Activated naive CD4-positive, alpha-beta T cell treated with anti-CD3 and anti-CD28 coated beads for 36 hours (primary cell): Measurements from ENCODE around the gene UQCC2. TPM values are rescaled to one million over a fixed set of nuclear protein-coding genes. Genes with fewer than 3 reads are reported as not detected.

Experiments used
- CTCF ChIA-PET: fragments of 350-600 bp; sonication (Branson Sonifier 250); formaldehyde crosslinking; loops from one replicate; lab custom pipeline; 2021; ENCODE audit warnings: antibody characterized with exemption; lab: Charles Lee
- DNase-seq: peaks from one replicate; pipeline ENCODE4 v3.0.0-alpha.2; 2020
- H3K27ac Mint-ChIP-seq: one replicate; pipeline ENCODE4 v1.8.0; 2021; ENCODE audit warnings: mild to moderate bottlenecking, mixed read lengths
- H3K27me3 Mint-ChIP-seq: one replicate; pipeline ENCODE4 v1.8.0; 2021; ENCODE audit warnings: low read depth, mixed read lengths
- H3K36me3 Mint-ChIP-seq: one replicate; pipeline ENCODE4 v1.8.0; 2021; ENCODE audit warnings: low read depth, mixed read lengths
- H3K4me1 Mint-ChIP-seq: one replicate; pipeline ENCODE4 v1.8.0; 2021; ENCODE audit warnings: low read depth, mixed read lengths
- H3K4me3 Mint-ChIP-seq: one replicate; pipeline ENCODE4 v1.8.0; 2021; ENCODE audit warnings: mild to moderate bottlenecking, moderate library complexity, mixed read lengths
- H3K9me3 Mint-ChIP-seq: one replicate; pipeline ENCODE4 v1.8.0; 2021; ENCODE audit warnings: mixed read lengths
- intact Hi-C: fragments of 100-400 bp; cut with micrococcal nuclease; formaldehyde crosslinking; loops from one replicate; pipeline ENCODE4 v1.15.1; 2023
- total RNA-seq, 2 experiments: library from RNA; stranded (reverse); gene quantifications; one replicate each; pipeline ENCODE4 v1.2.3, GENCODE V29; 2021

UQCC2 gene
- total RNA-seq, 2 experiments from 2014 or later = 199 to 205 TPM

DNA sequence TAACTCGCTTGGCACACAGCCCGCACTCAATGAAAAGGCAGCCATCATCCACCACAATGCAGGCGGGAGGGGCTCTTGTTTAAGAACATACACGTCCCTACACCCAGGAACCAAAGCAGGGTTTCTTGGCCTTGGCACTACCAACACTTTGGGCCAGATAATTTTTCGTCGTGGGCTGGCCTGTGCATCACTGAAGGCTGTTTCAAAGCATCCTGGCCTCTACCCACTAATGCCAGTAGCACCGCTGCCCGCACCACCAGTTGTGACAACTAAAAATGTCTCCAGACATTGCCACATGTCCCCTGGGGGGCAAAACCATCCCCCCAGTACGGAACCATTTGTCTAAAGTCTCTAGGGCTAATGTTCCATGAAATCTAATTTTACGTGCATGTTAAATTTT, 13.0 kb downstream of the UQCC2 start:
- CTCF ChIA-PET = interaction anchor here (1.3 kb wide), 1 partner anchor 13 kb away, joined by 3 read pairs; the partner anchor contains the start of gene UQCC2
- no peak for DNase-seq
- peaks cover 35% of the 10 kb centered on the region for H3K36me3 Mint-ChIP-seq
- no peaks in the 10 kb centered on the region for H3K27me3 Mint-ChIP-seq
- H3K4me3 Mint-ChIP-seq = no peak overlapping the region
- H3K9me3 Mint-ChIP-seq = no peaks in the 10 kb centered on the region
- peaks cover 69% of the 10 kb centered on the region for H3K4me1 Mint-ChIP-seq
- intact Hi-C loops = no loop called here
- peak overlapping the region; percentile 8 for H3K27ac Mint-ChIP-seq

DNA sequence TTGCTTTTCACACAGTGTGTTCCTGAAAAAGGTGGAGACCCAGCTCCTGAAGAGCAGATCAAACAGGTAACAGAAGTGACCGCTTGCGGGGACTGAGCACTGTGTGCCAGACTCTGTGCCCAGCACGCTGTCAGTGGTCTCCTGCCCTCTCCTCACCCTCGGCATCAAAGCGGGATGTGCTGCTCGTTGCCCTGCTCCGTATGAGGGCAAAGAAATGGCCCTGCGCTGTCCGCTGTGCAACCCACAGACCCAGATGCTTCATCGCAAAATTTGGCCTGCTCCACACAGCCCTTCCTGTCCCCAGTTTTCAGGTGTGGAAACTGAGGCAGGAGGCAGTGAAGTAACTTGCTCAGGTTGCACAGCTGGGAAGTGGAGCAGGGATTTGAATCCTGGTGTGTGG, 13.7 kb downstream of the UQCC2 start:
- DNase-seq = no peak
- Mint-ChIP-seq H3K36me3 (peaks cover 37% of the 10 kb centered on the region), H3K4me1 (peaks cover 76% of the 10 kb centered on the region), H3K9me3 (no peaks in the 10 kb centered on the region), H3K27me3 (no peaks in the 10 kb centered on the region), H3K27ac (peak overlapping the region; percentile 86), H3K4me3 (no peak overlapping the region)
- intact Hi-C loops = no loop called here
- CTCF ChIA-PET = interaction anchor here (0.8 to 1.7 kb wide), 5 partner anchors 11 to 113 kb away, joined by 4 to 10 read pairs (median 5); no protein-coding TSS in a partner anchor

DNA sequence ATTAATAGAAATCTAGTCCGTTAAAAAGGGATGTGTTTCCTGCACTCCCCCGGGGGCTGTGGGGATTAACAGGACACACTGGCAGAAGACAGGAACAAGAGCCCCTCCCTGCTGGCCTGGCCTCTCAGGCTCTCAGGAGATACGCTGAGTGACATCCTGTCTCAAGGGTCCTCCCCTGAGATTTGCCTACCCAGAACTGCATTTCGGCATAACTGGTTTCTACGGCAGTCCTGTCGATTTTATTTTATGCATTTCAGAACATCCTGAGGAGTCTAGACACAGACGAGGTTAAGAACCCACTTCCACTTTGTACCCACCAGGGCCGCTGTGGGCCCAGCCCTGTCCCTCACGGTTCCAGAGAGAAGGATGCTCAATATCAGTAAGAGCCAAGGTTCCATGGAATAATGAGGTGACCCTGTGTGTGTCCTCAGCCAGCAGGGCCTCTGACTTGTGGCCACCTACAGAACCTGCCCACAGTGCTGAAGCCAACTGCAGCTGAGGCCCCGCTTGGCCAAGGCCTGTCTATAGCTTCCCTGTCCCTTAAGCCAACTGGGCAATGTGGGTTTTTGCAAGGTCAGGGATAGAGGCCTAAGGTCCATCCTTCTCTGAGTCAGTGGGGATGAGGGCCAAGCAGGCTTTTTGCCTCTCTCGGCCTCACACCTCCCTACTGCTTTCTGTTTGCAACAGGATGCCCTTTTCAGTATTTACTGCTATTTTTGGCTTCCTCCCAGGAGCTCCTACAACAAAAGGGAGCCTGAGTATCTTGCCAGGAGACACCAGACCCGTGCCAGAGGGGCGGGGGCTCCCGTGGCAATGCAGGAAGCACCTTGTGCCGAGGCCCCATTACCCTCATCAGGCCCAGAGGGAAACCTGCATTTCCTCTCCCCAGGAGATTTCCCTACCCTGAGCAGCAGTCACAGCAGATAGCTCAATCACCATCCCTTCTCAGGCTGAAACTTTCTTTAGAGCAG, 14.7 kb downstream of the UQCC2 start:
- intact Hi-C loops = no loop called here

DNA sequence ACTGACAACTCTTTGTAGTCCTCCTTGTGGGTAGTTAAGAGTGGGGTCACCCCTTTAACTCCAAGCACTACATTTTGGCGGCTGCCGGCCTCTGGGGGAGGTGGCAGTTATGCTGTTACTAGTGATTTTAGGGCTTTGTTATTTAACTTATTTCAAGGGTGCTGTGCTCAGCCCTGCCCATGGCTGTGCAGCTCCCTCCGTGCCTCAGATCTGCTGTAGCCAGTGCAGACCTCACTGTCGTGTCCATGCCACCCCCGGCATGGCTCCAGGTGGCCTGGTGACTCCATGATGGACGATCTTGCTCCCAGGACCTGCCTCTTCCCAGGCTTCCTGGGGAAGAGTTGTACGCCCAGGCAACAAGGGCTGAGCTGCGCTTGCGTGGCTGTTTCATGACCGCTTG, 15.4 kb downstream of the UQCC2 start:
- peaks cover 43% of the 10 kb centered on the region for H3K36me3 Mint-ChIP-seq
- no peak overlapping the region for H3K4me3 Mint-ChIP-seq
- CTCF ChIA-PET = interaction anchor here (1.6 to 2.7 kb wide), 2 partner anchors 106 to 109 kb away, joined by 6 to 7 read pairs; no protein-coding TSS in a partner anchor
- DNase-seq = no peak
- no peaks in the 10 kb centered on the region for H3K9me3 Mint-ChIP-seq
- intact Hi-C loops = no loop called here
- peaks cover 86% of the 10 kb centered on the region for H3K4me1 Mint-ChIP-seq
- peak overlapping the region; percentile 86 for H3K27ac Mint-ChIP-seq
- H3K27me3 Mint-ChIP-seq = no peaks in the 10 kb centered on the region

More for the DNA sequence above, 14.7 kb downstream of the UQCC2 start:
- DNase-seq = peak; percentile 57
- H3K27ac Mint-ChIP-seq = peak overlapping the region; percentile 86
- no peaks in the 10 kb centered on the region for H3K27me3 Mint-ChIP-seq
- peaks cover 41% of the 10 kb centered on the region for H3K36me3 Mint-ChIP-seq
- CTCF ChIA-PET = interaction anchor here (0.8 to 1.7 kb wide), 5 partner anchors 12 to 112 kb away, joined by 4 to 10 read pairs (median 5); no protein-coding TSS in a partner anchor
- peaks cover 84% of the 10 kb centered on the region for H3K4me1 Mint-ChIP-seq
- H3K4me3 Mint-ChIP-seq = peak overlapping the region; percentile 27
- H3K9me3 Mint-ChIP-seq = no peaks in the 10 kb centered on the region

DNA sequence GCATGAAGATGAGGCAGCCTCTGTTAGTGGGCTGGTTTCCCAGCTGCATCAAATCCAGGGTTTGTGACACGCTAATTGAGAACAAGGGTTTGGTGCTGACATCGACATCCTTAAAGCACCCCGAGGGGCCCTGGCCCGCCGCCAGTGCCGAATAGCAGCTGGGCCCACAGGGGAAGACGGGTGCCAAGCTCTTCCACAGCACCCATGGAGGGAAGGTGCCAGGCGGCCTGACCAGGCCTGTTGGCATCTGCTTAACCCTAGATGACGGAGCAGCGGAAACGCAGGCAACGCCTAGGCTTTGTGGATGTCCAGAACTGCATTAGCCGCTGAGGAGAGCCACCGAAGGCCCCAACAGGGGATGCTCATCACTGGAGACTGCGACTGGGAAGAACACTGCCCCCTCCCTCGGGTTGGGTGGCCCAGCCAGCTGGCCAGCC, 16.0 kb downstream of the UQCC2 start:
- CTCF ChIA-PET = interaction anchor here (1.6 to 2.7 kb wide), 2 partner anchors 105 to 108 kb away, joined by 6 to 7 read pairs; no protein-coding TSS in a partner anchor
- intact Hi-C loops = no loop called here
- Mint-ChIP-seq H3K4me3 (no peak overlapping the region), H3K36me3 (peaks cover 48% of the 10 kb centered on the region), H3K9me3 (no peaks in the 10 kb centered on the region), H3K27ac (peak overlapping the region; percentile 86), H3K27me3 (no peaks in the 10 kb centered on the region), H3K4me1 (peaks cover 86% of the 10 kb centered on the region)
- DNase-seq = no peak

DNA sequence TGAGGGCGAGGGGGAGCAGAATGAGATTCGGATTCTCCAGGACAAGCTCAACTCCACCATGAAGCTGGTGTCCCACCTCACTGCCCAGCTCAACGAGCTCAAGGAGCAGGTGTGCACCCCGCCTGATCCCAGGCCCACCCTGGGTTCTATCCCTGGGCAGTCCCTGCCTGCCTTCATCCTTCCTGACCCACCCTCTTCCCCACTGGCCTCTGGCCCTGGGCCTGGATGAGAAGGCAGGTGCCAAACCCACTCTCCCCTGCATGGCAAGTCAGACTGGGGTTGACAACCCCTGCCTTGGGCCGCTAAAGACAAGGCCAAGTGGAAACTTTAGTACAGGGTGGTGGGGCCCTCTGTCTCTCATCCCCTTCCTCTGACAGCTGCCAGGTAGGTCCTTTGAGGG, 16.5 kb downstream of the UQCC2 start:
- intact Hi-C loops = loop anchor here (1.0 to 5.0 kb wide), 4 partner anchors 16 to 304 kb away; partner anchors contain the start of genes KIFC1 and UQCC2
- Mint-ChIP-seq H3K4me3 (no peak overlapping the region), H3K27me3 (no peaks in the 10 kb centered on the region), H3K9me3 (no peaks in the 10 kb centered on the region), H3K4me1 (peaks cover 82% of the 10 kb centered on the region), H3K27ac (peak overlapping the region; percentile 86), H3K36me3 (peaks cover 43% of the 10 kb centered on the region)
- CTCF ChIA-PET = interaction anchor here (0.9 to 2.7 kb wide), 5 partner anchors 11 to 110 kb away, joined by 3 to 10 read pairs (median 6); no protein-coding TSS in a partner anchor
- no peak for DNase-seq

DNA sequence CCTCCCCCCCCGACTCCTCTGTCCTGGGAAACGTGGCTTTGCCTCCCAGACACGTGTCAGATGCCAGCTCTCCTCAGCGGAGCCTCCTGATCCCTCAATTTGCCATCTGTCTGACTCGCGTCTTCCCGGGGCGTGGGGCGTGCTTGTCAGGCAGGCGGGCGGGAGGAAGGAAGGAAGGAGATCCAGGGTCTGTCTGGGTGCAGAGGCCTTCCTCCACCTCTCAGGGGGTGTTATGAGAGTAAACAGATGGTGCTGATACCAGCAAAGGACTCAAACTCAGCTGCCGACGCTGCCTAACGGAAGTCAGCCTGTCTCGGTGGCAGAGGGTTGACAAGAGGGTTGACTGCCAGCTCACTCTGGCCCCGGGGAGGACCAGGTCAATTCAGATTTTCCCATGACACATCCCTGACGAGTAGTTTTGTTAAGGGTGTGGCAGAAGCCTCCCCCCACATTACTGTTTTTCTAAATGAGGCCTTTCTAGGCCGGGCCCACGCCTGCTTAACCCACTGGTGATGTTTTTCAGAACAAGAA, 17.0 kb downstream of the UQCC2 start:
- intact Hi-C loops = loop anchor here (1.0 to 5.0 kb wide), 4 partner anchors 17 to 303 kb away; partner anchors contain the start of genes KIFC1 and UQCC2
- no peaks in the 10 kb centered on the region for H3K27me3 Mint-ChIP-seq
- H3K4me1 Mint-ChIP-seq = peaks cover 80% of the 10 kb centered on the region
- peak; percentile 86 for DNase-seq
- H3K9me3 Mint-ChIP-seq = no peaks in the 10 kb centered on the region
- peaks cover 48% of the 10 kb centered on the region for H3K36me3 Mint-ChIP-seq
- CTCF ChIA-PET = interaction anchor here (0.8 to 2.7 kb wide), 6 partner anchors 11 to 115 kb away, joined by 3 to 10 read pairs (median 4); partner anchors contain the start of gene BAK1
- H3K4me3 Mint-ChIP-seq = peak overlapping the region; percentile 4
- H3K27ac Mint-ChIP-seq = peak overlapping the region; percentile 86

DNA sequence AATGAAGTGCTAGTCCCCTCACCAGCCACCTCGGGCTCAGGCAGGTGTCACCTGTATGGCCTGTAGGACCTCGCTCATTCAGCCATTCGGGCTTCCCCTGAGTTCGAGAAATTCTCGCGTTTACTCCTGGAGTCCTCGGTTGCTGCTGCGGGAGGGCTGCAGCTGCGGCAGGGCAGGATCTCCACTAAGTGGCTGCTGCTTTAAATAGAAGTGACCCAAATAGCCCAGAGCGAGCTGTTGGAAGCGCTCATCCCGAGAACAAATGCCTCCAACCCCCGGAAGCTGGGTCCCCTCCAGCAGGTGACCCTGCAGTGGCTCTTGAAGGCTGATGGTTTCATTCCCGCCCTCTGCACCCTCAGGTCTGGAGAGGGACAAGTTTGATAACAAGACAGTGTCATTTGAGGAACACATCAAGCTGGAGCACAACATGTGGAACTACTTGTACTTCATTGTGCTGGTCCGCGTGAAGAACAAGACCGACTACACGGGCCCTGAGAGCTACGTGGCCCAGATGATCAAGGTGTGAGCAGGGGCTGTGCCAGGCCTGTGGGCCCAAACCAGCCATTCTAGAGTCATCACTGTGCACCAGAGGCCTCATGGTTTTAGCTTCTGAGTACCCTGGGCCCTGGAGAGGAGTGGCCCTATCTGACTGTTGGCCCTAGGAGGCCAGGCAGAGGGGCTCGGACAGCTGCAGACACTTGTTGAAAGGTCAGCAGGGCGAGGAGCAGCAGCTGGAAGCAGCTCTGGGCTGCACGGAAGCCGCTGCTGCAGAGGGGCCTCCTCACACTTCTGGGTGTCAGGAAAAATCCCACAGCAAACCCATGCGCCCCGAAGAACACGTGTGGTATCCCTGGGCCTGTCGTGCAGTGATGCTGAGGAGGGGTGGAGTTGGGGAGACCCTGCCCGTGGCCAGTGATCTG, 18.1 kb downstream of the UQCC2 start:
- H3K27me3 Mint-ChIP-seq = no peaks in the 10 kb centered on the region
- peak overlapping the region; percentile 86 for H3K27ac Mint-ChIP-seq
- no peak for DNase-seq
- intact Hi-C loops = loop anchor here (1.0 to 5.0 kb wide), 4 partner anchors 18 to 302 kb away; partner anchors contain the start of genes KIFC1 and UQCC2
- H3K9me3 Mint-ChIP-seq = no peaks in the 10 kb centered on the region
- peaks cover 72% of the 10 kb centered on the region for H3K4me1 Mint-ChIP-seq
- no peak overlapping the region for H3K4me3 Mint-ChIP-seq
- CTCF ChIA-PET = interaction anchor here (0.6 to 2.7 kb wide), 8 partner anchors 10 to 353 kb away, joined by 3 to 10 read pairs (median 3); partner anchors contain the start of gene BAK1
- peaks cover 52% of the 10 kb centered on the region for H3K36me3 Mint-ChIP-seq

DNA sequence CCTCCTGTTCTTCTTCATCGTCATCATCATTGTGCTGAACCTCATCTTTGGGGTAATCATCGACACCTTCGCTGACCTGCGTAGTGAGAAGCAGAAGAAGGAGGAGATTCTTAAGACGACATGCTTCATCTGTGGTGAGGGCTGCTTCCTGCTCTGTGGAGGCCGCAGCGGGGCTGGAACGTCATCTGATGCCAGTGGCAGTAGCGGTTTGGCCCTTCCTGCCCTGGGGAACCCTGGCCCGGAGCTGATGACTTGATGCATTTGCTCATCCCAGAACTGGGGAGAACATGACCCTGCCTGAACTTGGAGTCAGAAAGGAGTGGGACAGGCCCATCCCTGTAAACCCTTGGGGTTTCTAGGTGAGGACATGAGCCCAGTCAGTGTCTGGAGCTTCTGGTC, 18.7 kb downstream of the UQCC2 start:
- CTCF ChIA-PET = interaction anchor here (0.6 to 2.3 kb wide), 3 partner anchors 9 to 105 kb away, joined by 3 to 10 read pairs (median 3); no protein-coding TSS in a partner anchor
- no peak overlapping the region for H3K4me3 Mint-ChIP-seq
- H3K27ac Mint-ChIP-seq = peak overlapping the region; percentile 86
- peak; percentile 85 for DNase-seq
- H3K27me3 Mint-ChIP-seq = no peaks in the 10 kb centered on the region
- intact Hi-C loops = loop anchor here (5.0 kb wide), 1 partner anchor 265 kb away; no protein-coding TSS in a partner anchor
- H3K36me3 Mint-ChIP-seq = peaks cover 52% of the 10 kb centered on the region
- H3K4me1 Mint-ChIP-seq = peaks cover 65% of the 10 kb centered on the region
- no peaks in the 10 kb centered on the region for H3K9me3 Mint-ChIP-seq

DNA sequence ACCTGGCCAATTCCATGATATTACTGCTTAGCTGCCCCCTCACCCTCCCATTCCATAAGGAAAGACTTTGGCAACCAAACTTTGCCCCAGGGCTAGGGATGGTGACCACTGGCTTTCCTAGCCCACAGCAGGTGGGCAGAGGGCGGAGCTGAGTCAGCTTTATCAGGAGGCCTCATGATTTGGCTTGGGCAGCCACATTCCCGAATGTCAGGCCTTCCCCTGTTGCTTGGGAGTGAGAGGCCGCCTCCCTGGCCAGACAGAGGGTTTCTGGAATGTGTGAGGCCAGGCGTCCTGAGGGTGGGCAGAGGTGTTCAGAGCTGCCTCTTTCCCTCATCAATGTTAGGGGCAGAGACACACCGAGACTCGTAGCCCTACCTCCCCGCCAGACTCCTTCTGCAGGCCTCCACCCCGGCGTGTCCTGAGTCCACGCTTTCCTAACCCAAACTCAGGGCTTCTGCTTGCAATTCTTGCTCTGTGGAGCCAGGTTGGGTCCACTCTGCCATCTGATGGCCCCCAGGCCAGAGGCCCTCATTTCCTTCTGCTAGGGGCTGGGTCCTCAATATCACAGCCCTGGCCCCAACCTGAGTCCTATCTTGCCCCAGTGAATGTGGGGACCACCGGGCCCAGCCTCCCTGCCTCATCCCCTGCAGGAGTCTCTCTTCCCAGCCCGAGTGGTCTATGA, 19.3 kb downstream of the UQCC2 start:
- intact Hi-C loops = loop anchor here (5.0 kb wide), 1 partner anchor 265 kb away; no protein-coding TSS in a partner anchor
- peaks cover 47% of the 10 kb centered on the region for H3K36me3 Mint-ChIP-seq

More for the DNA sequence above, 19.3 kb downstream of the UQCC2 start:
- CTCF ChIA-PET = interaction anchor here (0.6 kb wide), 1 partner anchor 12 kb away, joined by 3 read pairs; no protein-coding TSS in a partner anchor
- Mint-ChIP-seq H3K27ac (peak overlapping the region; percentile 86), H3K9me3 (no peaks in the 10 kb centered on the region), H3K4me3 (no peak overlapping the region), H3K27me3 (no peaks in the 10 kb centered on the region), H3K4me1 (peaks cover 59% of the 10 kb centered on the region)
- no peak for DNase-seq
